ENCODE measurements around the gene PON1. TPM values are rescaled to one million over a fixed set of nuclear protein-coding genes. Genes with fewer than 3 reads are reported as not detected.

PON1 gene
- total RNA-seq, 4 donors from 2014 or later, result 0.52 to 1.4 TPM; not detected in 2

DNA sequence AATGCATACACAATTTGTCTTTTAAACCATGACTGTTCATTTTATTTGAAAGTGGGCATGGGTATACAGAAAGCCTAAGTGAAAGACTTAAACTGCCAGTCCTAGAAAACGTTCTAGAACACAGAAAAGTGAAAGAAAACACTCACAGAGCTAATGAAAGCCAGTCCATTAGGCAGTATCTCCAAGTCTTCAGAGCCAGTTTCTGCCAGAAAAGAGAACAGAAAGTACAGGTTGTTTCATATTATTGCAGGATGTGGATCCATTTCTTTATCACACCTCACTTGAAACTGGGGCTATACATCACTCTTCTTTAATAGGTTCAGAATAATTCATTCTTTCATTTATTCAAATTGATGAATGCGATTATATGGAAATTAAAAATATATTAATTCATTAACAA lies 7.7 kb downstream of the PON1 start:
- 79 to 82% methylated on average over 2 of the region's 2 CpGs for WGBS, 2 donors
- no peak for DNase-seq (ENCODE audit: low spot score in 2 of 2)
- intact Hi-C loops (cut with DNase I; ENCODE audit: low total_unique reads), result no loop called here
- TF ChIP-seq, protein P1, sequence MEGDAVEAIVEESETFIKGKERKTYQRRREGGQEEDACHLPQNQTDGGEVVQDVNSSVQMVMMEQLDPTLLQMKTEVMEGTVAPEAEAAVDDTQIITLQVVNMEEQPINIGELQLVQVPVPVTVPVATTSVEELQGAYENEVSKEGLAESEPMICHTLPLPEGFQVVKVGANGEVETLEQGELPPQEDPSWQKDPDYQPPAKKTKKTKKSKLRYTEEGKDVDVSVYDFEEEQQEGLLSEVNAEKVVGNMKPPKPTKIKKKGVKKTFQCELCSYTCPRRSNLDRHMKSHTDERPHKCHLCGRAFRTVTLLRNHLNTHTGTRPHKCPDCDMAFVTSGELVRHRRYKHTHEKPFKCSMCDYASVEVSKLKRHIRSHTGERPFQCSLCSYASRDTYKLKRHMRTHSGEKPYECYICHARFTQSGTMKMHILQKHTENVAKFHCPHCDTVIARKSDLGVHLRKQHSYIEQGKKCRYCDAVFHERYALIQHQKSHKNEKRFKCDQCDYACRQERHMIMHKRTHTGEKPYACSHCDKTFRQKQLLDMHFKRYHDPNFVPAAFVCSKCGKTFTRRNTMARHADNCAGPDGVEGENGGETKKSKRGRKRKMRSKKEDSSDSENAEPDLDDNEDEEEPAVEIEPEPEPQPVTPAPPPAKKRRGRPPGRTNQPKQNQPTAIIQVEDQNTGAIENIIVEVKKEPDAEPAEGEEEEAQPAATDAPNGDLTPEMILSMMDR (IDR thresholded peaks at IDR 0.05), result no peak
- TF ChIP-seq POLR2A (IDR thresholded peaks at IDR 0.05), result no peak
- H3K4me3 ChIP-seq (ENCODE audit: low read depth, poor library complexity, severe bottlenecking), result no peak overlapping the region

DNA sequence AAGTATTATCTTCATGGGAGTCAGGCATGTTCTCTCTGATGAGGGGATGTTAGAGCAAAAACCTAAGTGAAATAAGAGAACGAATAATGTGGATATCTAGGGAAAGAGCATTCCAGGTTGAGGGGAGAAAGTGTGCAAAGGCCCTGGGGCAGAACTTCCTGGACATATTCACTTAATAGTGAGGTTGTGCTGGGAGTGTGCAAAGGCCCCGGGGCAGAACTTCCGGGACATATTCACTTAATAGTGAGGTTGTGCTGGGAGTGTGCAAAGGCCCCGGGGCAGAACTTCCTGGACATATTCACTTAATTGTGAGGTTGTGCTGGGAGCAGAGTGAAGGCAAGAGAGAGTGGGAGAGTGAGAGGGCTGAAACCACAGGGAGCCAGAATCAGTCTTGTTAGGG lies 11.8 kb downstream of the PON1 start:
- intact Hi-C loops (cut with DNase I; ENCODE audit: low total_unique reads), result no loop called here
- WGBS, 2 donors, result 87 to 96% methylated on average over 4 of the region's 4 CpGs
- no peak overlapping the region for H3K4me3 ChIP-seq (ENCODE audit: low read depth, poor library complexity, severe bottlenecking)
- DNase-seq (ENCODE audit: low spot score in 2 of 2), result no peak
- TF ChIP-seq, protein P1 (IDR thresholded peaks at IDR 0.05), result no peak
- no peak for TF ChIP-seq POLR2A (IDR thresholded peaks at IDR 0.05)

DNA sequence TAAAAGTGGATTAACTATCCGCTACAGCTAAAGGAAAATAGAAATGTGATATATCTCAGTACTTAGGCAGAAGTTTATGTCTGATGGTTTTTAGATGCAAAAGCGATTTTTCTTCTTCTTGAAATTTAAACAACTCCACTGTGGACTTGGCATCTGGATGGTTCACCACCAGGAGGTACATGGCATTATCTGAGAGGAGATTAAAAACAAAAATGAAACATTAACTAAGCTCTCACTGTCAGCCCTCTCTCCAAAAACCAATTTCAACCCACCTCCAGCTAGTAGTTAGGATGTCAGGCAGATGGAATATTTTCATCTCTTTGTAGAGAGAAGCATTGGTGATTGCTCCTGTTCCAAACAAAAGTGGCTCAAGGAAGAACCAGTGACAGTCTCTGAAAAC lies 12.9 kb downstream of the PON1 start:
- TF ChIP-seq, protein P1 (IDR thresholded peaks at IDR 0.05), result no peak
- no peak for TF ChIP-seq POLR2A (IDR thresholded peaks at IDR 0.05)
- no peak for DNase-seq (ENCODE audit: low spot score in 2 of 2)
- intact Hi-C loops (cut with DNase I; ENCODE audit: low total_unique reads), result no loop called here
- no peak overlapping the region for H3K4me3 ChIP-seq (ENCODE audit: low read depth, poor library complexity, severe bottlenecking)
- 90 to 93% methylated on average over 2 of the region's 2 CpGs for WGBS, 2 donors

DNA sequence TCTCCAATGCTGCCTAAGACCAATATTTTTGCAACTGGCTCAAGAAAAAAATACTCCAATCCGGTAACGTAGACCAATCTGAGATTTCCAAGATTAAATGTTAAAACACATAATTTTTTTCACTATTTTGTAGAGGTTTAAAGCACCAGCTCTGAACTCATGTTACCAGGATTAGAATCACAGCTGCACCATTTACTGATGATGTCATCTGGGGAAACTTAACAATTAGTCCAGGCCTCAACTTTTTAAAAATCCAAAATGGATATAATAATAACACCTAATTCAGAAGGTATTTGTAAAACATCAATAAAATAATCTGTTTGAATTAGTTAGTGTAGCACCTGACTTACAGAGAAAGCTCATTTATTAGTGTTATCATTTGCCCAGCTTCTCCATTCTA lies 14.4 kb downstream of the PON1 start:
- no peak for TF ChIP-seq POLR2A (IDR thresholded peaks at IDR 0.05)
- TF ChIP-seq, protein P1 (IDR thresholded peaks at IDR 0.05), result no peak
- 89% methylated on average over 2 of the region's 2 CpGs for WGBS, 2 donors
- no peak for DNase-seq (ENCODE audit: low spot score in 2 of 2)
- intact Hi-C loops (cut with DNase I; ENCODE audit: low total_unique reads), result no loop called here
- H3K4me3 ChIP-seq (ENCODE audit: low read depth, poor library complexity, severe bottlenecking), result no peak overlapping the region

DNA sequence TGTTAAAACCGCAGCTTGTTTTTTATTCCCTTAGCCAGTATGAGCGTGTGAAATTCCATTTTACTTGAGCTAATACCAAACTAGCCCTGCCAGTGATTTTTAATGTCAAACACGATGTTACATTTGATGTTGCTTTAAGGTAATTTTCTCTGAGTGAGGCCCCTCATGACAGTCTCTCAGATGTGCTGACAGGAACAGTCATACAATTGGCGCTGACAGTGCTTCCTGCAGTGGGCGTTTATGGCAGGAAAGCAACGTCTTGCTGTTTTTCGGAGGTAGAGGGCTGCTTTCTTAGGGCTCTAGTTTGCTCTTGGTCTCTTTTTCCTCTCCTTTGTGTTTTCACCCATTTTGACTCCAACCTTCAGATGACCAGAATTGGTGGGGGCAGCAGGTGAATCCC lies 19.3 kb downstream of the PON1 start:
- TF ChIP-seq POLR2A (IDR thresholded peaks at IDR 0.05), result no peak
- TF ChIP-seq, protein P1 (IDR thresholded peaks at IDR 0.05), result no peak
- intact Hi-C loops (cut with DNase I; ENCODE audit: low total_unique reads), result no loop called here
- no peak overlapping the region for H3K4me3 ChIP-seq (ENCODE audit: low read depth, poor library complexity, severe bottlenecking)
- WGBS, 2 donors, result 42 to 56% methylated on average over 7 of the region's 7 CpGs
- DNase-seq (ENCODE audit: low spot score in 2 of 2), result no peak

All from lower leg skin (tissue), 4 donors.